Subcutaneous abdominal adipose tissue (tissue), 5 donors: ENCODE data around the gene CHST10.
A peak's percentile ranks its signal among the peaks of the same experiment; 100 is the strongest.
"Not testable (repeated sequence)": the region's sequence is repeated elsewhere in the genome, so short reads cannot be mapped to it uniquely, and the experiment has no call there.

Experiments used
- H3K27ac ChIP-seq: one replicate; pipeline ENCODE4 v1.7.0; 2013; ENCODE audit warnings: low read depth, mild to moderate bottlenecking, inconsistent platforms, low read length, moderate library complexity
- H3K27me3 ChIP-seq, 5 donors: one replicate each; pipeline ENCODE4 v1.7.0; 2013; ENCODE audit warnings: low read length in 5 of 5, inconsistent platforms in 1 of 5; ENCODE audit not compliant: control insufficient read depth in 5 of 5, insufficient read depth in 4 of 5
- H3K36me3 ChIP-seq, 5 donors: one replicate each; pipeline ENCODE4 v1.7.0; 2013; ENCODE audit warnings: low read length in 5 of 5; ENCODE audit not compliant: control insufficient read depth in 5 of 5, insufficient read depth in 5 of 5
- H3K4me1 ChIP-seq, 5 donors: one replicate each; pipeline ENCODE4 v1.7.0; 2013; ENCODE audit warnings: low read length in 5 of 5, mild to moderate bottlenecking in 3 of 5, moderate library complexity in 1 of 5; ENCODE audit not compliant: control insufficient read depth in 5 of 5, insufficient read depth in 5 of 5
- H3K4me3 ChIP-seq, 5 donors: one replicate each; pipeline ENCODE4 v1.7.0; 2013; ENCODE audit warnings: low read length in 5 of 5, low read depth in 1 of 5
- H3K9ac ChIP-seq, 5 donors: one replicate each; pipeline ENCODE4 v1.7.0; 2013; ENCODE audit warnings: low read length in 5 of 5, mild to moderate bottlenecking in 4 of 5, moderate library complexity in 3 of 5
- H3K9me3 ChIP-seq, 5 donors: one replicate each; pipeline ENCODE4 v1.7.0; 2013; ENCODE audit warnings: low read length in 5 of 5; ENCODE audit not compliant: control insufficient read depth in 5 of 5
- donor health status: healthy.
- donor health status: healthy.
- donor health status: healthy.
- donor health status: healthy.
- donor health status: healthy.

Gene CHST10

GRCh38 chr2:100416935-100417710, at the start of gene CHST10:
Gene CHST10, minus strand, starts transcription at chr2:100417668. Its CDS starts 10,993 bp downstream, at chr2:100406675.
- Histone ChIP-seq H3K4me3 (peak within 1 kb of the TSS; percentile 72 to 92 (median 87)), H3K9me3 (no peaks in the 10 kb centered on the region), H3K27ac (no peak within 1 kb of the TSS), H3K27me3 (no peaks in the 10 kb centered on the region), H3K9ac (peak within 1 kb of the TSS; percentile 75 to 90 (median 79)), H3K36me3 (peaks cover 0 to 3% (median 0%) of the 10 kb centered on the region in 5 donors), H3K4me1 (peaks cover 2 to 15% (median 13%) of the 10 kb centered on the region in 5 donors)

- Histone ChIP-seq H3K4me1 (no peaks in the 10 kb centered on the region), H3K9ac (no peak overlapping the region), H3K27me3 (no peaks in the 10 kb centered on the region), H3K36me3 (no peaks in the 10 kb centered on the region), H3K4me3 (no peak overlapping the region), H3K27ac (no peak overlapping the region), H3K9me3 (peaks cover 0 to 16% (median 9%) of the 10 kb centered on the region in 5 donors)
Measured at GRCh38 chr2:100460904-100461530, 43.5 kb upstream of the CHST10 start.

GRCh38 chr2:100456357-100456756, 38.9 kb upstream of the CHST10 start:
- not testable (repeated sequence) for H3K4me3 ChIP-seq, H3K27ac ChIP-seq, H3K27me3 ChIP-seq, H3K4me1 ChIP-seq, H3K9ac ChIP-seq, H3K36me3 ChIP-seq
- H3K9me3 ChIP-seq = peaks cover 0 to 16% (median 11%) of the 10 kb centered on the region in 5 donors

GRCh38 chr2:100453853-100454252, 36.4 kb upstream of the CHST10 start:
- Histone ChIP-seq H3K9me3 (peaks cover 0 to 16% (median 10%) of the 10 kb centered on the region in 5 donors), H3K4me1 (no peaks in the 10 kb centered on the region), H3K27ac (no peak overlapping the region), H3K27me3 (no peaks in the 10 kb centered on the region), H3K36me3 (no peaks in the 10 kb centered on the region), H3K4me3 (no peak overlapping the region), H3K9ac (no peak overlapping the region)

- Histone ChIP-seq H3K9ac (no peak overlapping the region), H3K36me3 (no peaks in the 10 kb centered on the region), H3K9me3 (peaks cover 0 to 5% (median 2%) of the 10 kb centered on the region in 5 donors), H3K4me1 (no peaks in the 10 kb centered on the region), H3K27me3 (no peaks in the 10 kb centered on the region), H3K4me3 (no peak overlapping the region), H3K27ac (no peak overlapping the region)
Measured at GRCh38 chr2:100451734-100452133, 34.3 kb upstream of the CHST10 start.

- Histone ChIP-seq H3K27me3 (no peaks in the 10 kb centered on the region), H3K36me3 (no peaks in the 10 kb centered on the region), H3K4me1 (no peaks in the 10 kb centered on the region), H3K4me3 (no peak overlapping the region), H3K27ac (no peak overlapping the region), H3K9me3 (peaks cover 0 to 5% (median 0%) of the 10 kb centered on the region in 5 donors), H3K9ac (no peak overlapping the region)
Measured at GRCh38 chr2:100451092-100451491, 33.6 kb upstream of the CHST10 start.

GRCh38 chr2:100446696-100447095, 29.2 kb upstream of the CHST10 start:
- H3K27ac ChIP-seq = no peak overlapping the region
- H3K4me1 ChIP-seq = no peaks in the 10 kb centered on the region
- H3K4me3 ChIP-seq = no peak overlapping the region
- no peak overlapping the region for H3K9ac ChIP-seq
- H3K27me3 ChIP-seq = no peaks in the 10 kb centered on the region
- H3K36me3 ChIP-seq = no peaks in the 10 kb centered on the region
- H3K9me3 ChIP-seq = no peaks in the 10 kb centered on the region

GRCh38 chr2:100437751-100438150, 20.3 kb upstream of the CHST10 start:
- no peak overlapping the region for H3K9ac ChIP-seq

GRCh38 chr2:100429726-100430125, 12.3 kb upstream of the CHST10 start:
- H3K9me3 ChIP-seq = no peaks in the 10 kb centered on the region
- peaks cover 0 to 6% (median 0%) of the 10 kb centered on the region in 5 donors for H3K27me3 ChIP-seq
- H3K4me3 ChIP-seq = no peak overlapping the region
- peaks cover 0 to 3% (median 0%) of the 10 kb centered on the region in 5 donors for H3K4me1 ChIP-seq
- no peak overlapping the region for H3K9ac ChIP-seq
- H3K27ac ChIP-seq = no peak overlapping the region
- H3K36me3 ChIP-seq = no peaks in the 10 kb centered on the region

More at GRCh38 chr2:100437751-100438150, 20.3 kb upstream of the CHST10 start:
- H3K27me3 ChIP-seq = peaks cover 0 to 4% (median 0%) of the 10 kb centered on the region in 5 donors
- no peaks in the 10 kb centered on the region for H3K9me3 ChIP-seq
- H3K36me3 ChIP-seq = no peaks in the 10 kb centered on the region
- no peak overlapping the region for H3K27ac ChIP-seq
- H3K4me1 ChIP-seq = no peaks in the 10 kb centered on the region
- no peak overlapping the region for H3K4me3 ChIP-seq

GRCh38 chr2:100427627-100428258, 10.3 kb upstream of the CHST10 start:
- no peaks in the 10 kb centered on the region for H3K36me3 ChIP-seq
- H3K9me3 ChIP-seq = no peaks in the 10 kb centered on the region
- H3K27me3 ChIP-seq = peaks cover 0 to 2% (median 0%) of the 10 kb centered on the region in 5 donors
- H3K27ac ChIP-seq = no peak overlapping the region
- H3K9ac ChIP-seq = no peak overlapping the region
- H3K4me1 ChIP-seq = peaks cover 0 to 3% (median 0%) of the 10 kb centered on the region in 5 donors
- no peak overlapping the region for H3K4me3 ChIP-seq
